ENCODE data around the gene OTUD5.

OTUD5 gene

DNA sequence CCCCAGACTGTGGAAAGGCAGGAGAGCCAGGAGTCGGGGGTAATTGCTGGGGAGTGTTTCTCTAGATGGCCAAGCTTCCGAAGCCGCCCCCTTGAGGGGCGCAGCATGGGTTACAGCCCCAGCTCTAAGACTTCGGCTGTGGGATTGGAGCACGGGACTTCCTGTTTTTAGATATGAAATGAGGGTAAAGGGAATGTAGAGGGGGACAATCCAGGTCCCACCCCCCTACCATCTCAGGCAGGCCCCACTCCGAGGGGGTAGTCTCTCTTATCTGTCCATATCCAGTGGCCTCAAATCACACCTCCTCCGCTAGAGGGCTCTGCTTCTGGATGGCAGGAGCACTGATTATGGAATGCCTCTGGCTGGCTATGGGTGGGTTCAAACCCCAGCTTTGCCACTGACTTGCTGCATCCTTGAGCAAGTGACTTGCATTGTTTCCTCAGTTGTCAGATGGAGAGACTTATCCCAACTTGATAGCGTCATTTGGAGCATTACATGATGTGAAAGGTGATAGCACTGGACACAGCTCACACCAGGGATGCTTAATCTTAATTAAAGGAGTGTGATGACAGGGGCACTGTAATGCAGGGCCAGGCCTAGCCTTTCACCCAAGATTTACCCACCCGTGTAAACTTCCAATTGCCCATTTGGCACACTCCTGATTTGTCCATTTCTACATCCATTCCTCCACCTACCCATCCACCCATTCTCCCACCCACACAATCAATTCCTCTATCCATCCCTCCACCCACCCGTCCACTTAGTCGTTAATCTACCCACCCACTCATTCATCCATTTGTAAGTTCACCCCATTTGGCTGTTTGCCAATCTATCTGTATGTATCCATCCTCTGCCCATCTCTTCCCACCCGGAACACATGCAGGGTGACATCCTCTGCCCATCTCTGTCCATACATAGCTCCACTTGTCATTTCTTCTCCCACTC lies 15.1 kb upstream of the OTUD5 start:
- no peak for FAIRE-seq

DNA sequence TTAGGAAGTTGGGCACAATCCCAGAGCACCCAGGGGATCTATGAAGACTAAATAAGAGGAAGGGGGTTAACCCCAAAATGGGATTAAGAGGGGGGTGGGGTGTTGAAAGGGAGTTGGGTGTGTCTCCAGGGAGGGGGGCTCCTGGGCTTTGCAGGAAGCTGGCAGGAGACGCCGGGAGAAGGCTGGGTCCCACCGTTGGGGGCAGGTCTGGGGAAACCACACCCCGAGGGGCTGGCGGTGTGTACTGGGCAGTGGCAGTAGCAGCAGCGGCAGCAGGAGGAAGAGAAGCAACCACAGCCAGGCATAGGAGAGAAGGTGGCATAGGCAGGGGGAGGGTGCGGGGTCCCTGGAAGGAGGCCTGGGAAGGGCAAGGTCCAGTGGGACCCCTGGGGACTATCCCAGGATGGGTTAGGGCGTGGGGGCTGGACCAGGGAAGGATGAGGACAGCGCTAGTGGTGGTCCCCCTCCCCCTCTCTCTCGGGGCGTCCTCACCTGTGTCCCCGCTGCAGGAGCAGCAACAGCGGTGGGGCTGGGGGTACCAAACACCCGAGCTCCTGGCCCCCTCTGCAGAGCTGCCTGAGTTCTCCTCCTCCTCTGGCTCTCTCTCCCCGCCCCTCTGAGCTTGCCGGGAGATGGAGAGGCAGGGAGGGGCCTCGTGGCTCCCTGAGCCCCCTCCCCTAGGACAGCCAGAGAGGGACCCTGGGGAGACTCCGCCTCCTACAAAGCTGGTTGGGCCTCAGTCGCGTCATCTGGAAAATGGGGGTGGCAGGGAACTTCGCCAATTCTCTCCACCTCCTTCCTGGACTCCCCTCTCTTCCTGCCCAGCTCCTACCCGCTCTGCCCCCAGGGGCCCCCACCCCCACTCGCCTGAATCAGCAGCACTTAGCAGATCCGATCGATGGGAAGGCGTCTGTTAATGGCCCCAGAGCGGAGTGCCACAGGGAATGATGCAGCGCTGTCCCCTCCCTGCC lies 14.1 kb upstream of the OTUD5 start, which contains the start of gene KCND1:
KCND1 (minus strand) TSS at position 596 of the 971 bp plus-strand sequence. CDS start 1,573 bp downstream, outside the sequence.
- no peak for FAIRE-seq

GRCh38 chrX:48969471-48969870 lies 12.1 kb upstream of the OTUD5 start:
- no peak for FAIRE-seq

GRCh38 chrX:48968377-48968776 lies 11.0 kb upstream of the OTUD5 start:
- no peak for FAIRE-seq

GRCh38 chrX:48966796-48967579 lies 9.6 kb upstream of the OTUD5 start:
- FAIRE-seq, result no peak

GRCh38 chrX:48965959-48966358 lies 8.6 kb upstream of the OTUD5 start:
- FAIRE-seq, result no peak

GRCh38 chrX:48961585-48962091 lies 4.2 kb upstream of the OTUD5 start:
- no peak for FAIRE-seq

GRCh38 chrX:48960291-48960690 lies 2.9 kb upstream of the OTUD5 start:
- no peak for FAIRE-seq

GRCh38 chrX:48958635-48959094 lies 1.3 kb upstream of the OTUD5 start:
- no peak for FAIRE-seq

GRCh38 chrX:48957827-48958634 lies 624 bp upstream of the OTUD5 start:
- peak; percentile 96 for FAIRE-seq

- FAIRE-seq, result no peak
These were observed 536 bp downstream of the OTUD5 start for GRCh38 chrX:48956728-48957414.

DNA sequence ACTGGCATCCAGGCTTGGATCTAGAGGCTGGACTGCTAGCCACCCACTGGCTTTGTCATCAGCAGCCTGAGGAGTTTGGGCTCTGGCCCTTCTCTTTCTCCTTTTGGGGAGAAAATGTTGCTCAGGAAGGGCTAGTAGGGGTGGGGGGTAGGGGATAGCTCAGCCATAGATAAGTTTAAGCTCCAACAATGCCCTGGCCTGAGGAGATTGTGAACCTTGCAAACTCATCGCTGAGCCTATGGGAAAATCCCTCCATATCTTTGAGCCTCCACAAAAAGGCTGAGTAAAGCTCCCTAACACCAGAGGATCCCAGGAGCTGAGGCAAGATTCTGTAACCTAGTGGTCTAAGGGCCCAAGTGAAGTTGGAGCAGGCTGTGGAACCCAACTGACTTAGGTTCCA lies 8.8 kb downstream of the OTUD5 start:
- no peak for FAIRE-seq

- peak; percentile 87 for FAIRE-seq
These were observed 11.7 kb downstream of the OTUD5 start for GRCh38 chrX:48945517-48946348.

GRCh38 chrX:48942895-48943294 lies 14.5 kb downstream of the OTUD5 start:
- no peak for FAIRE-seq

DNA sequence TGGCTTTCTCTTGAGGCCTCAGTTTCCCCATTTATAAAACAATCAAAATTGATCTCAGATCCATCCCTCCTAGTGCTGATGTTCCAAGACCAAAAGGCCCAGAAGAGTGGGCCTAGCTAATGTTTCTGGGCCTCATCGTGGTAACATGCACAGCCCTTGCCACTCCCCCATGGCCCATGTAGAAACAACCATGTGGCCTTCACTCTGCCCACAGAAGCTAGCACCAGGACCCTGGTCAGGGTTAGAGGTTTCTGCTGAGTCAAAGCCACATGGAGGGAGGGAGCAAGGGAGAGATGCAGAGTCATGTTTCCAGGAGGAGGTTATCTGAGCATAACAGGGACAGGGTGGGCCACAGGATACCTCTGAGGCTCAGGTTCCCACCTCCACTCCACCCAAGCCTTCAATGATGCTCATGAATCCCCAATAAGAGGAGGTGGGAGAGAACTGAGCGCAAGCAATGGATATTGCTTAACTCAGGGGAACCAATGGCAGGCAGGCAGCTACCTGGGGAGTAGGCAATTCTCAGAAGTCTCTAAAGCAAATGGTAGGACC lies 16.9 kb downstream of the OTUD5 start:
- no peak for FAIRE-seq

DNA sequence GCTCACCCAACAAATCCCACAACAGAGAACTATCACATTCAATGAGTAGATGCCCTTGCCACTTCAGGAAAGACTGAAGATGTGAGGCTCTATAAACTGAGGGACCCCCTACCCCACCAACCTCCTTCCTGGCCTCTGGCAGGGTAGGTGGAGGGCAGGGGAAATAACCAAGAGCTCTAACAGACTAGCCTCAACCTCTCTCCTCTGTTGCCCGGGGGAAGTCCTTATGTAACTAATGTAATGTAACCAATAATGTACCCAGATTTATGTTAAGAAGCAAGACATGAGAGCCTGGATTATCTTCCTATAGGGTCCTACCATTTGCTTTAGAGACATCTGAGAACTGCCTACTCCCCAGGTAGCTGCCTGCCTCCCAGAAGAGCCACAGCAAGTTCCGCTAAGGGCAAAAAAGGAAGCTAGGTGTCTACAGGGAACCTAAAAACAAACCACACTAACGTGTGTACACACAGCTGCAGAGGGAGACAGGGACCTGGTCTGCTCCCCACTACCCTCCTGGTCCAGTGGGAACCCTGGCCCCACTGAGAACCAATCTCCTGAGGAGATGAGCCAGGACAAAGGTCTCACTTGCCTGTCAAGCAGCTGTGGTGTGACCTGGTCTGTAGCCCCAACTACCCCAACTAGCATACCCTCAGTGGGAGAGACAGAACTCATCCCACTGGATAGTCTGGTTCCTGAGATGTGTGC lies 17.7 kb downstream of the OTUD5 start:
- FAIRE-seq, result no peak

DNA sequence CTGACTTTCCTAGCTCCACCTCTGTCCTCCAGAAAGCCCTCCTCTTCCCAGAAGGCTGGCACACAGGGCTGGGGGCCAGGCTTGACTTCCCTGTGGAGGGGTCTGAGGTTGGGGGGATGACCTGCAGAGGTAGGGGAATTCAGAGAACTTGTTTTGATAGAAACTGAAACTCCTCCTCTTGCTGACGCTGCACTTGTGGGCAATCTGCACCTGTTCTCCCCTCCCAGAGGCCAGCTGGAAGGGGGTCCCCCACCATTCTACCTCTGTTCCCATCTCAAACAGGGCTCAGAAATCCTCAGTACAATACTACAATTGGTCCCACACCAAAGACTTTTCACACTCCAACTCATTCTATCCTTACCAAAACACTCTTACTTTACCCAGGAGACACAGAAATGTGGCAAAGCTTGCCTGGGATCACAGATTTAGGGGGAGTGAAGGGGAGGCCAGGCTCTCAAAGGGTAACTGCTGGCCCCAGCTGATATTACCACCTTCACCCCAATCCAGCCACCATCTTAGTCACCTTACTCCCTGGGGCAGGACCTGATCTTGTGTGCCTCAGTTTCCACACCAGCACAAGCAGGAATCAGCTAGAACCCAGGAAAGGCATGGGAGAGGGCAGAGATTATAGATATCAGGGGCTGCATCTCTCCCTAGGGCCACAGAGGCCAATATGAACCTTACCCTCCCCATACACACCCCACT lies 18.5 kb downstream of the OTUD5 start:
- no peak for FAIRE-seq

All from A204.1 (cell line).